ENCODE data around the gene SYNDIG1L.

SYNDIG1L gene

DNA sequence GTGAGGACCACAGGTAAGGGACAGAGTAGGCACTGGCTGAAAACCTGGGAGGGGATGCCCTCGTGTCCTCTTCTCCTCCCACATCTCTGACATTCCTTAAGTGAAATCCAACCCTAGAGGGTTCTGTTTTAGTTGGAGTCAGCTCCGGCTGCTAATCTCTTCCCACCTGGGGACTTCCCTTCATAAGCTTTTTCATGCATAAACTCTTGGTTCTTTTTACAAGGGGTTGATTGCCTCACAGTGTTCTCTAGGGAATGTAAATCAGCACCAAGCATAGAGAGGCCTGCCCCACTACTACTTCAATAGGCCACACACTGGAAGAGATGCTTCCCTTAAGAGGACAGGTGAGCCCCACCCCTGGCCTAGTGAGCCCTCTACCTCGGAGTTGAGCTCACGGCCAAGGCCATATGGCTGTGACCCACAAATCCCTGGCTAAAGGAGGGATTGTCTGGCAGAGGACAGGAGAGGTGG is 3.2 kb upstream of the SYNDIG1L start:
- no peak for DNase-seq (ENCODE audit: low spot score)

- no peak for DNase-seq (ENCODE audit: low spot score)
Observed at GRCh38 chr14:74427651-74428050, 1.6 kb upstream of the SYNDIG1L start.

DNA sequence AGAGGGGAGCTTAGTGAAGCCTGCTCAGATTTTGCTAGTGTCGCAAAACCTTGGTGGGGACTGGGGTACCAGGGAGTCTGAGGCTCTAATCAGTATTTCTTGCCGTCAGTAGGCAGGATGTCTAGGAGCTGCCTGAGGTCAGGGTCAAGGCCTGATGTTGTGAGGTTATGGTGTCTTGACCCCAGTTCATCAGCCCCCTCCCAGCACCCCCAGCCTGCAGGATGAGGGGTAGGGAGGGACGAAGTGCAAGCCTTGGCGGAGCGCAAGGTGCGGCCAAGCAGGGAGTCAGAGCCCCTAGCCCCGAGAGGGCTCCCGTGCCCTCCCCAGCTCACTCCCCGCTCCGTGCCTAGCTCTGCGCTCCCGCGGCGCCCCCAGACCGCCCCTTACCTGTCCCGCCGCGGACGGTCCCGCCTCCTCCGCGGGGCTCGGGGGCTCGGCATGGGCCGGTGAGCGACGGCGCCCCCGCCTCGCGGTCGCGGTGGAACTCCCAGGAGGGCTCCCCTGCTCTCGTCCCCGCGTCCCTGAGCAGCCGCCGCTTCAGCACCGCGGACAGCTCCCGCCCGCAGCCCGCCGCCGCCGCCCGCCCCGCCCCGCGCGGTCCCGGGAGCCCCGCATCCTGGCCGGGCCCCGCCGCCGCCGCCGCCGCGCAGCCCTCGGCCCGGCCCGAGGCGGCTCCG is 347 bp downstream of the SYNDIG1L start:
- DNase-seq (ENCODE audit: low spot score): peak; percentile 90

- no peak for DNase-seq (ENCODE audit: low spot score)
Observed at GRCh38 chr14:74424606-74425005, 1.4 kb downstream of the SYNDIG1L start.

- DNase-seq (ENCODE audit: low spot score): no peak
Observed at GRCh38 chr14:74423246-74423645, 2.8 kb downstream of the SYNDIG1L start.

GRCh38 chr14:74421981-74422380 is 4.0 kb downstream of the SYNDIG1L start:
- no peak for DNase-seq (ENCODE audit: low spot score)

- DNase-seq (ENCODE audit: low spot score): no peak
Observed at GRCh38 chr14:74419086-74419485, 6.9 kb downstream of the SYNDIG1L start.

- DNase-seq (ENCODE audit: low spot score): no peak
Observed at GRCh38 chr14:74418031-74418430, 8.0 kb downstream of the SYNDIG1L start.

DNA sequence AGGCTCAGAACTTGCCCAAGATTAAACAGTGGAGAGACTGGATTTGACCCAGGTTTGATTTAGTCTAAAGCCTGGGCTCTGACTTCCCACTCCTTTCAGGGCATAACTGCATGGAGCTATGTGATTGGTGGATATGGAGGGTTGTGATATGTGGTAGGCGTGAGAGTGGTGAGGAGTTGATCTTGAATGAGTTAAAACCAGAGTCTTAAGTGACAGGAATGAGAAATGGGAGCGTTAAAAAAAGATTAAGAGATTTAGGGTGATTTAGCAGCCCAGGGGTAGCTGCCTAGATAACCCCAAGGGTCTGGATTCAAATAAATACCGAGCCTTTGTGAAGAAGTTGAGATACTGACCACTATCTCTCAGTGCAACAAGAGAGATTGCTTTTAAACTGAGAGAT is 8.4 kb downstream of the SYNDIG1L start:
- no peak for DNase-seq (ENCODE audit: low spot score)

- no peak for DNase-seq (ENCODE audit: low spot score)
Observed at GRCh38 chr14:74417201-74417600, 8.8 kb downstream of the SYNDIG1L start.

- DNase-seq (ENCODE audit: low spot score): no peak
Observed at GRCh38 chr14:74415115-74415437, 10.9 kb downstream of the SYNDIG1L start.

- no peak for DNase-seq (ENCODE audit: low spot score)
Observed at GRCh38 chr14:74414403-74415114, 11.5 kb downstream of the SYNDIG1L start.

DNA sequence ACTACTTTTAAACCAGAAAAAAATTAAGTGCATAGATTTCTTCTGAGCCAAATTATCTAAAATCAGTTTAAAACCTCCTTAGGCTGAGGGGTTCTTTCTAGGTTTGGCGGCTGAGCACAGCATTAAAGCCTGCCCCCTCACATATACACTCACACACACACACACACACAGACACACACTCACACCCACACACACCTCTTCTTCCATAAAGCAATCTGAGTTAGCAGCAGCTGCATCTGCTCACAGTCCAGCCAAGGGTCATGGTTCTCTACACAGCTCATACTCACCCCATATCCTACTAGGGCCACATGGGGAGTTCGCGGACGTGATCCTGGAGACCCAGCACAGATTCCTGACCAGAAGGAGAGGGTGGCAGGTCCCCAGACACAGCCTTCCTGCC is 12.4 kb downstream of the SYNDIG1L start:
- DNase-seq (ENCODE audit: low spot score): no peak

DNA sequence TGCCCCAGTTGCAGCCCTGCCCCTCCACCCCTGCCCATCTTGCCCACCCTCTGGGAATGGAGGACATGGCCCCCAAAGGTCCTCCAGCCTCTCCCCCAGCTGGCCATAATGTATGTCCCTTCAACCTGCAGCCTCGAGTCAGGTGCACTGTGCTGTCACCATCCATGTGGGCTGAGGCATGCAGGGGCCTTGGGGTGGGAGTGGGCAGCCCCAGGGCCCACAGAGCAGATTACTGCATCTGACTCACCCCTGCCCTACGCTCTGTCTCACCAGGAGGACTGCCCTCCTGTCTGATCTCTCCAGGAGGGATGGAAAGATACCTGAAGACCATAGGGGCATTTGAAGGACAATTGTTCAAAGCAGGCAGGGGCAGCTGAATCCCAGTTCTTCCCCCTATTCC is 13.3 kb downstream of the SYNDIG1L start:
- DNase-seq (ENCODE audit: low spot score): no peak

- no peak for DNase-seq (ENCODE audit: low spot score)
Observed at GRCh38 chr14:74411671-74412070, 14.3 kb downstream of the SYNDIG1L start.

DNA sequence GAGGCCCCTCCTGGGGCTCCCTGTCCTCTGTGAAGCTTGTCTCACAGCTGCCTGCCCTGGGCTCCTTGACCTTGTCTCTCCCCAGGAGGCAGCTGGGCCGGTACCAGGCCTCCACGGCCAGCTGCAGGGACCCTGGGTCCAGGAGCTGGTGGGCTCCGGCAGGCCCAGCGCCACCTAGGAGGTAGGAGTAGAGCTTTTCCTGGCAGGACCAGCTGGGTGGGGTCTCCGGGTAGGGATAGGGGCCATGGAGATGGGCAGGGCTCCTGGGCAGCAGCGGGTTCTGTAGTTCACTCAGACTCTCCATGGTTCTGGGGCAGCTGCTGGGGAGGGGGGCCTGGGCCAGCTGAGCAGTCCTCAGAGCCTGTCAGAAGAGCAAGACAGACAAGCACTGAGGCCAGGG is 16.6 kb downstream of the SYNDIG1L start:
- no peak for DNase-seq (ENCODE audit: low spot score)

GRCh38 chr14:74408870-74409269 is 17.1 kb downstream of the SYNDIG1L start:
- DNase-seq (ENCODE audit: low spot score): no peak

DNA sequence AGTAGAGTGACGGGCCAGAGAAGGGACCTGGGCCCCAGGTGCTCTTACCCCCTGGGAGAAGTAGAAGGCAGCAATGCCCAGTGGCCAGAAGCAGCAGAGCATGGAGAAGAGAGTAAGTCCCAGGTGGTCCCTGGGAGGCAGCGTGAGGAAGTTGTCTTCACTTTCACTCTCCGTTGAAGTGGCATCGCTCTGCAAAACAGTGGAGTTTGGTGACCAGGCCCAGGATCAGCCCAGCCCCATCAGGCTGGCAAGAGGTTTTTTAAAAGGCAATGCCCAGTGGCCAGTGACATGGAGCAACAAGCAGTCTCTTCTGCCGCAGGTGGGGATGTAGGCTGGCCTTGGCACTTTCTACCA is 18.2 kb downstream of the SYNDIG1L start:
- no peak for DNase-seq (ENCODE audit: low spot score)

DNA sequence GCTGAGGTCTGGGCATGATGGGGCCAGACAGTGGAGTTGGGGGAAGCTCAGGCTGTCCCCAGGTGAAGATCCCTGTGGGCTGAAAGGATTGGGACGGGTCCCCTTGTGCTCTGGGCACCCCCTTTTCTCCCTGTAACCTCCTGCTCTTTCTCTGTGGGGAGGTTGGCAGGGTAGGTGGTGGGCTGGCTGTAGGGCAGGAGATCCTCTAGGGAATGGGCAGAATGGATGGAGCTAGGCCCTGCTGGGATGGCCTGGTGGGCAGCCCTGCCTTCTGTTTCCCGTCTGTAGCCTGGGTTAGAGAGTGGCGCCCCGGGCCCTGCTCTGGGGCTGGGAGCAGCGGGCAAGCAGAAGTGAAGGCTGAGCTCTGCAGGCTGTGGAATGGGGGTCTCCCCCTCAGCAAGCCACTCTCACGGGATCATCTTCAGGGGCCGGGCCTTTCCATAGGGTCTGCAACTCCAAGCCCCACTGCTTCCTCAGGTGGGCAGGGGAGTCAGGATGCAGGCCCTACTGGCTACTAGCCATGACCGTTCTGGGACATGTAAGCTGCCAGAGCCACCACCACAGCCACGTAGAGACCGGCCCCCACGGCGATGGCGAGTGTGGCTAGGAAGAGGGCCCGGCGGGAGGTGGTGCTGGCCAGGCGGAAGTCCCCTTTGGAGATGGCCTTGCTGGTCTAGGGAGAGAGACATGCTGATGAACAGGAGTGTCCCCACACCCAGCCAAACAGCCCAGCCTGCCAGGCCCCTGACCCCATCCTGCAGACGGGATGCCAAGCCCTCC is 18.8 kb downstream of the SYNDIG1L start:
- DNase-seq (ENCODE audit: low spot score): no peak

DNA sequence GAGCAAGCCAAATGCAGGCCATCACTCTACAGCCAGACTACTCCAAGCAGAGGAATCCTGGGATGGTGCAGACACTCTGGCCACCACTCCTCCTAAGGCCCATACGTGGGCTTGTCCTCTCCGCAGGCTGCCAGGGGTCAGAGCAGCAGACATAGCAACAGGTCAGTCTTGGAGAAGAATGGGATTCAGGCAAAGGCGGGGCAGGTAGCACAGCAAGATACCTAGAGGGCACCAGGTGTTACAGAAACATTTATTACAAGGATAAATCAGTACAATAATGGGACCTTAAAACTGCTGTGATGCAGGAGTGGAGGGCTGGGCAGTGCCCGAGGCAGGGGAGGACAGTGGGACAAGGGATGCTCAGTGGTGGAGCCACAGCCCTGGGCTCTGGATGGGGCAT is 20.3 kb downstream of the SYNDIG1L start:
- DNase-seq (ENCODE audit: low spot score): no peak

DNA sequence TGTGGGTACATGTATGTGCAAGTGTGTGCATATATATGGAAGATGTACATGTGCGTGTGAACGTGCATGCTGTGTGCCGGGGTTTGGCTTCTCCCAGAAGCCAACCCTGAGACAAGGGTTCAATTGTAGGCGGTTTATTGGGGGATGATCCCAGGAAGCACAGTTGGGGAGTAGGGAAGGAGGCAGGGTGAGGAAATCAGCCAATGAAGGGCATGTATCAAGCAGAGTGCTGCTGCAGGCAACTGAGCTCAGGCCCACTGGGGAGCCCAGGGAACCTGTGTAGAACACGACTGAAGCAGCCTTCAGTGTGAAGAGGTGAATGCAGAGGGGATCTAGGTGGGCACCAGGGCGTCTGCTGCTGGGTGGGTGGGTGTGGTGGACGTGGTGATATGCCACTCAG is 21.6 kb downstream of the SYNDIG1L start:
- no peak for DNase-seq (ENCODE audit: low spot score)

DNA sequence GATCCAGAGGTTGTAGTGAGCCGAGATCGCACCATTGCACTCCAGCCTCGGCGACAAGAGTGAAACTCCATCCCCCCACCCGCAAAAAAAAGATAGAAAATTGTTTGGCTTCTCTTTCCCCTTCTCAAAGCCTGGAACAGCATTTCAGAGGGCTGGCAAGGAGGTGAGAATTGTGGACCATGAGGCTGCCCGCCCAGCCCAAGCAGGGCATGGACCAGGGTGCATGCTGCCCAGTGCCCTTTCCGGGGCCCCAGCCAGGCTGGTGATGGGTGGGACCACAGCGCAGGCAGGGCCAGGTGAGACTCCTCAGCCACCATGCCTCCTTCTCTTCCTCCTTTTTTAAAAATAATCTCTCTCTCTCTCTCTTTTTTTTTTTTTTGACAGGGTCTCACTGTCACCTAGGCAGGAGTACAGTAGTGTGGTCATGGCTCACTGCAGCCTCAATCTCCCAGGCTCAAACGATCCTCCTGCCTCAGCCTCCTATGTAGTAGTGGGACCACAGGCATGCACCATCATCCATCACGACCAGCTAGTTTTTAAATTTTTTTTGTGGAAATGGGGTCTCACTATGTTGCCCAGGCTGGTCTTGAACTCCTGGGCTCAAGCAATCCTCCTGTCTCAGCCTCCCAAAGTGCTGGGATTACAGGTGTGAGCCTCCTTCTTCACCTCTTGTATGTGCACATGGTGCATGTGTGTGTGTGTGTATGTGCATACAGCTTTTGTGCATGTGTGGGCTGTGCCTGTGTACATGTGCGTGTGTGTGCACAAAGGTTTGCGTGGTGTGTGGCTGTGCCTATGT is 22.2 kb downstream of the SYNDIG1L start:
- DNase-seq (ENCODE audit: low spot score): no peak
